Thoracic aorta (tissue), 2 donors: Measurements from ENCODE around the gene RPRD1B. TPM values are rescaled to one million over a fixed set of nuclear protein-coding genes. Genes with fewer than 3 reads are reported as not detected.

Experiments used
- ATAC-seq: fragments of 150-250 bp; one replicate; pipeline ENCODE4 v1.8.0; 2017; ENCODE audit warnings: low read depth; ENCODE audit not compliant: insufficient number of reproducible peaks, low FRiP score
- DNase-seq: peaks from one replicate; pipeline ENCODE4 v3.0.0-alpha.2; 2020; ENCODE audit warnings: low spot score
- H3K27ac ChIP-seq, 2 donors: fragments of 200-600 bp; sonication (generic); 1 replicate in 1 of 2; 2 replicates in 1 of 2; pipeline ENCODE4 v1.5.1; 2016; ENCODE audit warnings: mild to moderate bottlenecking in 2 of 2, moderate library complexity in 2 of 2
- H3K27me3 ChIP-seq: fragments of 200-600 bp; sonication (generic); replicated peaks from 2 replicates; pipeline ENCODE4 v1.6.0; 2016; ENCODE audit warnings: mild to moderate bottlenecking; ENCODE audit not compliant: insufficient read depth
- H3K36me3 ChIP-seq: fragments of 200-600 bp; sonication (generic); one replicate; pipeline ENCODE4 v1.5.1; 2016
- H3K4me1 ChIP-seq, 2 donors: fragments of 200-600 bp; sonication (generic); 1 replicate in 1 of 2; 2 replicates in 1 of 2; pipeline versions ENCODE4 v1.5.1 to v1.6.0; 2016; ENCODE audit warnings: low read depth in 2 of 2, mild to moderate bottlenecking in 1 of 2; ENCODE audit not compliant: control insufficient read depth in 1 of 2
- H3K4me3 ChIP-seq: fragments of 200-600 bp; sonication (generic); 2 replicates; pipeline ENCODE4 v1.5.1; 2016; ENCODE audit warnings: mild to moderate bottlenecking
- H3K9me3 ChIP-seq: fragments of 200-600 bp; sonication (generic); 2 replicates; pipeline ENCODE4 v1.5.1; 2016
- CTCF ChIP-seq: fragments of 200-600 bp; sonication (generic); IDR thresholded peaks from one replicate; pipeline ENCODE4 v1.5.1; 2019; ENCODE audit warnings: antibody characterized with exemption
- total RNA-seq, 2 donors: library from RNA; depleted of rRNA; stranded (reverse); fragments of >200 nt; gene quantifications; one replicate each; pipeline versions ENCODE4 v1.1.0 to v1.2.3, GENCODE V29; 2016

Gene RPRD1B
- total RNA-seq, 2 donors from 2014 or later = 22.3 to 77.7 TPM

DNA sequence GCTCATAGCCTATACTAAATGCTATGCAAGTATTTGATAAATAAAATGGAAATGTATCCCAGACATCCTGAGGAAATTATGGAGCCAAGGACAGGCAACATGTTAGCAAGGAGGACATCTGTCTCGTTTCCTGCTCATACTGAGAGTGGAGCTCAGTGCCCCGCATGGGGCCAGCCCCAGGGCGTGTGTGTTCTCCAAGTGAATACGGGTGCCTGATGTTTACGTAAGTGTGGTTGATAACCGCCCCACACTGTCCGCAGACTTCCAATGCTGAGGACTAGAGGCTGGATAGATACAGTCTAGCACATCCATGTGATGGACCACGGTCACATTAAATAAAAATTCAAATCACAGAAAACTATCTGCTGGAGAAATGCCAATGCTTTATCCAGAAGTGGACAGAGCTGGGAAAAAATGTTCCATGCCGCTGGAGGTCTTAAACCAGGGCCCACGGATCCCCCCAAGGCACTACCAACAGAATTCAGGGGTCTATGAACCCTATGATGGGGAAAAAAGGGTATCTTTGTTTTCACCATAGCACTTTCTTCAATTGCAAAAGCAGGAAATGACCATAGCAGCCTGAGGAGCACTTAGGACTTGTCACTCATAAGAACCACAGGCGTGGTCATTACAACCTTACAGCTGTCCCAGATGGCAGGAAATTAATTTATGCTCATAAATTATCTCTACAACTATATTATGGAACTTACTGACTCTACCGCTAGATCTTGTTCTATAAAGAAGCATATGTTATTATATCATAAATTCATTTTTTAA, 106.6 kb downstream of the RPRD1B start:
- DNase-seq = no peak
- ATAC-seq = no peak
- H3K27ac ChIP-seq = no peak overlapping the region
- TF ChIP-seq CTCF = no peak
- H3K36me3 ChIP-seq = peaks cover 65% of the 10 kb centered on the region
- H3K4me1 ChIP-seq = peaks cover 20 to 38% of the 10 kb centered on the region in 2 donors
- H3K9me3 ChIP-seq = no peaks in the 10 kb centered on the region
- H3K27me3 ChIP-seq = no peaks in the 10 kb centered on the region
- no peak overlapping the region for H3K4me3 ChIP-seq

DNA sequence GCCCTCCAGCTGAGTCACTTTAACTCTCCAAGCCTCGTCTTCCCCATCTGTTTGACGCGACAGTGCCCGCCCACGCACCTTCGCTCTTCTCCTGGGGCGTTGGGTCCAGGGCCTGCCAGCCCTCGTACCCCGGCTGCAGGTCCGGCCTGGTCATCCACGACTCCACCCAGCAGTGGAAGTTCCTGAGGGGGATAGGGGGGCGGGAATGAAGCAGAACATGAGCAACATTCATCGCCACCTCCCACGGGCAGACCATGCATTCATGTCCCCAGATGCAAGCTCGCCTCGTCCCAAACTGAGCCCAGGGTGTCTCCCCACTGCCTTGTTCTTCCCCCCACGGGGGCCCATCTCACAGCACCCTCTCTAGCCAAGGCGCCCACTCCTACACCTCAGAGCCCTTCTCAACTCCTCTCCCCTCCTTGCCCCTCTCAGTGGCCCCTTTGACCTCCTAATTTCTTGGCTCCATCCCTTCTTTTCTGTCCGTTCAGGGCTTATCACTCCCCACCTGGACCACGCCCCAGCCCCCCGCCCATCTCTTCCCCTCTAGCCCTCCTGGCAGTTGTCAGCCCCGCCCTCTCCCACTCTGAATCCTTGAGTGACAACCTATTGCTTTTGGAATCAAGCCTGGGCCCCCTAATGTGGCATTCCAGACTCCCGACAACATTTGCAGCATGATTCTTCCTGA, 107.8 kb downstream of the RPRD1B start:
- no peak for DNase-seq
- Histone ChIP-seq H3K4me1 (peaks cover 21 to 39% of the 10 kb centered on the region in 2 donors), H3K27me3 (no peaks in the 10 kb centered on the region), H3K27ac (no peak overlapping the region), H3K36me3 (peaks cover 62% of the 10 kb centered on the region), H3K4me3 (no peak overlapping the region), H3K9me3 (no peaks in the 10 kb centered on the region)
- TF ChIP-seq CTCF = no peak
- no peak for ATAC-seq

Other genes with a start within 250 kb of the RPRD1B start
- gene VSTM2L, start 130.6 kb upstream of the RPRD1B start, total RNA-seq = 1 to 10 TPM in 1 of 2 donors, under 1 TPM in 1; 0.68 to 5.4 TPM
- gene TTI1, start 290 bp upstream of the RPRD1B start, total RNA-seq = 10 to 100 TPM; 12.2 to 20.1 TPM
- gene TGM2, start 131.5 kb downstream of the RPRD1B start, total RNA-seq = 100 to 1,000 TPM; 371 to 755 TPM
- 10 to 100 TPM; 11.0 to 45.4 TPM for gene KIAA1755, start 227.0 kb downstream of the RPRD1B start, total RNA-seq